ENCODE measurements around the gene CAB39. TPM values are rescaled to one million over a fixed set of nuclear protein-coding genes. Genes with fewer than 3 reads are reported as not detected.
A peak's percentile ranks its signal among the peaks of the same experiment; 100 is the strongest.

The CAB39 gene
- total RNA-seq, 4 donors from 2014 or later = 47.6 to 80.3 (median 71.8) TPM

GRCh38 chr2:230757476-230757875 lies 44.8 kb downstream of the CAB39 start:
- Histone ChIP-seq H3K4me3 (no peak overlapping the region), H3K4me1 (peaks cover 6 to 48% (median 25%) of the 10 kb centered on the region in 3 donors), H3K9me3 (no peaks in the 10 kb centered on the region), H3K27me3 (no peaks in the 10 kb centered on the region), H3K36me3 (peaks cover 0 to 25% (median 0%) of the 10 kb centered on the region in 3 donors), H3K27ac (peak overlapping the region in 1 of 4 donors; percentile 2)
- no peak for TF ChIP-seq CTCF (IDR thresholded peaks at IDR 0.05)
- TF ChIP-seq POLR2A (IDR thresholded peaks at IDR 0.05) = no peak
- 70 to 78% methylated on average over 2 of the region's 2 CpGs for WGBS, 2 donors
- no peak for DNase-seq
- intact Hi-C loops (cut with DNase I) = no loop called here

- WGBS, 2 donors = 67 to 81% methylated on average over 5 to 6 of the region's 6 CpGs
- no peaks in the 10 kb centered on the region for H3K9me3 ChIP-seq
- no peak overlapping the region for H3K4me3 ChIP-seq
- H3K27me3 ChIP-seq = no peaks in the 10 kb centered on the region
- peaks cover 6 to 48% (median 25%) of the 10 kb centered on the region in 3 donors for H3K4me1 ChIP-seq
- TF ChIP-seq CTCF (IDR thresholded peaks at IDR 0.05) (no peak), POLR2A (IDR thresholded peaks at IDR 0.05) (no peak)
- peaks cover 0 to 39% (median 0%) of the 10 kb centered on the region in 3 donors for H3K36me3 ChIP-seq
- intact Hi-C loops (cut with DNase I) = no loop called here
- no peak for DNase-seq
- H3K27ac ChIP-seq = peak overlapping the region in 2 of 4 donors; percentile 70 to 72
Observed at GRCh38 chr2:230758566-230759480, 46.2 kb downstream of the CAB39 start.

GRCh38 chr2:230759481-230760167 lies 47.0 kb downstream of the CAB39 start:
- WGBS, 2 donors = 73 to 82% methylated on average over 10 to 11 of the region's 11 CpGs
- H3K4me1 ChIP-seq = peaks cover 6 to 48% (median 25%) of the 10 kb centered on the region in 3 donors

GRCh38 chr2:230761704-230762103 lies 49.1 kb downstream of the CAB39 start:
- no peak overlapping the region for H3K4me3 ChIP-seq
- intact Hi-C loops (cut with DNase I) = no loop called here
- no peaks in the 10 kb centered on the region for H3K27me3 ChIP-seq
- no peak for DNase-seq
- WGBS, 2 donors = 98 to 100% methylated on average over 8 of the region's 8 CpGs
- TF ChIP-seq POLR2A (IDR thresholded peaks at IDR 0.05) = no peak
- peaks cover 0 to 67% (median 3%) of the 10 kb centered on the region in 3 donors for H3K36me3 ChIP-seq
- peaks cover 6 to 40% (median 24%) of the 10 kb centered on the region in 3 donors for H3K4me1 ChIP-seq
- no peak overlapping the region for H3K27ac ChIP-seq
- H3K9me3 ChIP-seq = no peaks in the 10 kb centered on the region

More at GRCh38 chr2:230759481-230760167, 47.0 kb downstream of the CAB39 start:
- Histone ChIP-seq H3K36me3 (peaks cover 0 to 47% (median 0%) of the 10 kb centered on the region in 3 donors), H3K4me3 (no peak overlapping the region), H3K27ac (peak overlapping the region in 2 of 4 donors; percentile 70 to 72), H3K9me3 (no peaks in the 10 kb centered on the region), H3K27me3 (no peaks in the 10 kb centered on the region)
- no peak for DNase-seq
- intact Hi-C loops (cut with DNase I) = no loop called here
- TF ChIP-seq POLR2A (IDR thresholded peaks at IDR 0.05) (no peak), CTCF (IDR thresholded peaks at IDR 0.05) (no peak)

GRCh38 chr2:230762317-230762896 lies 49.8 kb downstream of the CAB39 start:
- no peak overlapping the region for H3K4me3 ChIP-seq
- TF ChIP-seq CTCF (IDR thresholded peaks at IDR 0.05) (peak in 1 of 6 experiments; percentile 29), POLR2A (IDR thresholded peaks at IDR 0.05) (no peak)
- peaks cover 0 to 74% (median 3%) of the 10 kb centered on the region in 3 donors for H3K36me3 ChIP-seq
- peaks cover 6 to 33% (median 17%) of the 10 kb centered on the region in 3 donors for H3K4me1 ChIP-seq
- intact Hi-C loops (cut with DNase I) = no loop called here
- H3K27me3 ChIP-seq = no peaks in the 10 kb centered on the region
- no peak overlapping the region for H3K27ac ChIP-seq
- WGBS, 2 donors = 72 to 78% methylated on average over 4 of the region's 4 CpGs
- no peaks in the 10 kb centered on the region for H3K9me3 ChIP-seq
- DNase-seq = no peak
